Astrocyte of the spinal cord (primary cell): ENCODE measurements around the gene PLPPR4.

ENCODE experiments used
- DNase-seq: peaks from one replicate; pipeline ENCODE4 v3.0.0; 2011; ENCODE audit warnings: low read depth, low spot score
- H3K4me3 ChIP-seq: 2 replicates; pipeline ENCODE4 v1.5.1; 2011; ENCODE audit warnings: low read depth, mild to moderate bottlenecking, low read length, moderate library complexity
- in situ Hi-C: cut with HindIII; loops from 2 replicates; pipeline ENCODE4 v1.10.0; 2017; ENCODE audit warnings: low sequenced_read_pairs
- TF ChIP-seq, protein P1 (sequence below): IDR thresholded peaks from 2 replicates; pipeline ENCODE4 v1.5.1; 2012; ENCODE audit warnings: low read depth, mild to moderate bottlenecking, low read length, inconsistent platforms

Gene PLPPR4

DNA sequence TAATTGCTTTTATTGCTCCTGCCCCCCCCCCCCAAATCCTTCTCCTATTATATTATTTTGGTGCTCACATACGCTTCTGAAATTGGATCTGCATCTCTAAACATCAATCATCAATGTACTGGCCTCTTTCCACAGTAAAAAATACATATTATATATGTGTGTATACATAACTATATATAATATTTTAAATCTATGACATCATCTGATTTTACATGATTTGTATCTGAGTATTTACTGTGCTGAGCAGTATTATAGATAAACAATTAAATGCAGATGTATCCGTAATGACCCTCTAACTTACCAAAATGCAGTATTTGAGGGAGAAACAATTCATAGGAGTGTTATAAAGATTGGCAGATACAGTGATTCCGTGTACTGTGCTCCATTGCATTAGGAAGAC is 832 bp downstream of the PLPPR4 start:
- in situ Hi-C loops = no loop called here
- DNase-seq = no peak
- no peak overlapping the region for H3K4me3 ChIP-seq
- TF ChIP-seq, protein P1, sequence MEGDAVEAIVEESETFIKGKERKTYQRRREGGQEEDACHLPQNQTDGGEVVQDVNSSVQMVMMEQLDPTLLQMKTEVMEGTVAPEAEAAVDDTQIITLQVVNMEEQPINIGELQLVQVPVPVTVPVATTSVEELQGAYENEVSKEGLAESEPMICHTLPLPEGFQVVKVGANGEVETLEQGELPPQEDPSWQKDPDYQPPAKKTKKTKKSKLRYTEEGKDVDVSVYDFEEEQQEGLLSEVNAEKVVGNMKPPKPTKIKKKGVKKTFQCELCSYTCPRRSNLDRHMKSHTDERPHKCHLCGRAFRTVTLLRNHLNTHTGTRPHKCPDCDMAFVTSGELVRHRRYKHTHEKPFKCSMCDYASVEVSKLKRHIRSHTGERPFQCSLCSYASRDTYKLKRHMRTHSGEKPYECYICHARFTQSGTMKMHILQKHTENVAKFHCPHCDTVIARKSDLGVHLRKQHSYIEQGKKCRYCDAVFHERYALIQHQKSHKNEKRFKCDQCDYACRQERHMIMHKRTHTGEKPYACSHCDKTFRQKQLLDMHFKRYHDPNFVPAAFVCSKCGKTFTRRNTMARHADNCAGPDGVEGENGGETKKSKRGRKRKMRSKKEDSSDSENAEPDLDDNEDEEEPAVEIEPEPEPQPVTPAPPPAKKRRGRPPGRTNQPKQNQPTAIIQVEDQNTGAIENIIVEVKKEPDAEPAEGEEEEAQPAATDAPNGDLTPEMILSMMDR = no peak

DNA sequence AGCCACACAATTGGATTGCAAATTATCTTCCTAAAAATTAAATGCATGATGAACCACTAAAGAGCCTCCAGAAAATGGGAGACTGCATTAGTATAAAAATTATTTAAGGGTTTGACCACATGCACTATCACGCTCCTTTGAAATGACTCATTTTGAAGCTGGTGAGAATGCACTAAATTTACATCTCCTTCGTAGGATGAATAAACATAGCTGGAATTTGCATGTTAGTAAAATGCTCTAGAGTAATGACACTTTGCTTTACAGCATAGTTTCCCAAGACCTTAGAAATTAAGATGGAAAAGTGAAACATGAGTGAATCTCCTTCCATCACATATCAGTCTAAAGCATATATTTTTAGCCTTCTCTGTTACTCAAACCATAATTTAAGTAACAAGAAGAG is 2.4 kb downstream of the PLPPR4 start:
- DNase-seq = peak; percentile 74
- no peak overlapping the region for H3K4me3 ChIP-seq
- in situ Hi-C loops = no loop called here
- TF ChIP-seq, protein P1 = no peak

DNA sequence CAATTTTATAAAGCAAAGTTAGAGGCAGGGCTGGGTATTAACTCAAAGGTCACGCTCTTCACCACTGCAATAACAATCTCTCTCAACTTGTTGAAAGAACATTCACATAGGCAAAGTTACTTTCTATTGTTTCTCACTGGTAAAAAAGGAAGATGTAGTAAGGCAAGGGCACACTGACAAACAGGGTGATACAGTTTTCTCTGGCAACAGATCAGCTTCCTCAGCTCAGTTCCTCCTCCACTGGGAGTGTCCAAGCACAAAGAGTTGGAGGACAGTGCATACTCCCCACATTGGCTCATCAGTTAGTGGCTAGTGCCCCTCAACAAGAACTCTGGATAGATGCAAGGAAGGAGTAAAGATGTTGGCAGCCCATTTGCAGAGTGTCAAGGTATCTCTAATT is 3.7 kb downstream of the PLPPR4 start:
- H3K4me3 ChIP-seq = no peak overlapping the region
- in situ Hi-C loops = no loop called here
- TF ChIP-seq, protein P1 = no peak
- no peak for DNase-seq

DNA sequence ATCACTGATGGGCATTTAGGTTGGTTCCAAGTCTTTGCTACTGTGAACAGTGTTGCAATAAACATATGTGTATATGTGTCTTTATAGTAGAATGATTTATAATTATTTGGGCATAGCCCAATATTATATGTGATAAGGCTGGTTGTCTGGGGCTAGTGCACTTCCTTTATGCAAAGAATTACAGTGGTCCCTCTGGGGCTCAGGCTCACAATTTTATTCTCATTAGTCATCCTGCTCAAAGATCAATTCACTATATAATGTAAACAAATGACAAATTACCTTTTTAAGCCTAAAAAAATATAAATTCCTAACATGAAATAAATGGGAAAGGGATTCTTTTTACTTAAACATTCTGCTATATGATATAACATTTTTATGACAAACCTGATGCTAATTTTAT is 5.0 kb downstream of the PLPPR4 start:
- TF ChIP-seq, protein P1 = no peak
- no peak for DNase-seq
- in situ Hi-C loops = no loop called here
- H3K4me3 ChIP-seq = no peak overlapping the region

DNA sequence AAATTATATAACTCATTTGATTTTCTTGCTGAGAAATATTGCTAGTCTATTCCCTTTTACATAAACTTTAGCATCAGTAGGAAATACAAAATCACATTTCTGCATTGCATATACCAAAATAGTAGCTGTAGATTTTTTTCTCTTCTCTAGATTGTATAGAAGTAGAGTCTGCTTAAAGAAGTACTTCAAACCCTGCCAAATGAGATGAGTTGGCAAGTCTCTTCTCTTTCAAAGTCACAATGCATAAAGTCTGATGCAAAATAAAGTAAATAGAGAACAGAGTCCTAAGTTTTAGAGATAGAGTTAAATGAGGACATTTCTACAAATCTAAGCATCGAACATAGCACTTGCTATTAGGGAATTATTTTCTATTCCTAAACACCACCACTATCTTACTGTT is 6.4 kb downstream of the PLPPR4 start:
- TF ChIP-seq, protein P1 = no peak
- in situ Hi-C loops = no loop called here
- H3K4me3 ChIP-seq = no peak overlapping the region
- DNase-seq = no peak

DNA sequence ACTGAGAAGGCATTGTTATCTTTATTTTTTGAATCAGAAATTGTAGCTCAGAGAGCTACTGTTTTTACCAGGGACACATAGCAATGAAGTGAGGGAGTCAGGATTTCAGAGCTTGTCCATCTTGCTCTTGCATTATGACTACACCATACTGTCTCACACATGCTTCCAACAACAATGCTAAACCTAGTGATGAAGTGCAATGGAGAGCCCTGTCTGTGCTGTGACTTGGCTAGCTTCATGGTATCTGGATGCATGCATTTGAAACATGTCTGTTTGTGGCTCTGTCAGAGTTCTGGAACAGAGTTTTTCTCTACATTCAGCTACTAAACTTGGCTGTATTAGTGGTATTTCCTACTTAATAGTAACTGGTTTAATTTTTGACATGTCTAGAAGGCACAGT is 7.0 kb downstream of the PLPPR4 start:
- in situ Hi-C loops = no loop called here
- TF ChIP-seq, protein P1 = no peak
- no peak overlapping the region for H3K4me3 ChIP-seq
- DNase-seq = no peak

DNA sequence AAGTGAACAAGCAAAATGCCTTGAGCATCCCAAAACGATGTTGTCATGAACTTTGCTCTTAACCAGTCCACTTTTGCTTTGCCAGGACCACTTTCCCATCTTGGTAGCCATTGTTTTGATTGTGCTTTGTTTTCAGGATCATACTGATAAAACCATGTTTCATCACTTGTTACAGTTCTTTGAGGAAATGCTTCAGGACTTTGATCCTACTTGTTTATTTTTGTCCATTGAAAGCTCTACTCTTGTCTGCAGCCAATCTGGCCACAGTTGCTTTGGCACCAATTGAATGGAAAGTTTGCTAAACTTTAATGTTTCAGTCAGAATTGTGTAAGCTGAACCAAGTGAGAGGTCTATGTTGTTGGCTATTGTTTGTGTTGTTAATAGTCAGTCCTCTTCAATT is 12.8 kb downstream of the PLPPR4 start:
- no peak overlapping the region for H3K4me3 ChIP-seq
- in situ Hi-C loops = no loop called here
- TF ChIP-seq, protein P1 = no peak
- no peak for DNase-seq
